Suppressor macrophage treated with lipopolysaccharide for 1 hour (primary cell): ENCODE measurements around the gene SAMHD1.
"Not testable (repeated sequence)": the region's sequence is repeated elsewhere in the genome, so short reads cannot be mapped to it uniquely, and the experiment has no call there.

Source experiments
- DNase-seq, 3 donors: peaks; one replicate each; pipeline ENCODE4 v3.0.0-alpha.2; 2020 to 2022

SAMHD1 gene

GRCh38 chr20:36906086-36906485 is 45.4 kb downstream of the SAMHD1 start:
- DNase-seq = not testable (repeated sequence)

- DNase-seq = not testable (repeated sequence)
These were observed 45.9 kb downstream of the SAMHD1 start for GRCh38 chr20:36905566-36905965.

GRCh38 chr20:36904690-36905089 is 46.8 kb downstream of the SAMHD1 start:
- DNase-seq = no peak

GRCh38 chr20:36895036-36895435 is 56.5 kb downstream of the SAMHD1 start:
- no peak for DNase-seq

GRCh38 chr20:36893801-36894200 is 57.7 kb downstream of the SAMHD1 start:
- no peak for DNase-seq

GRCh38 chr20:36891211-36891610 is 60.3 kb downstream of the SAMHD1 start:
- DNase-seq = no peak

GRCh38 chr20:36890586-36890985 is 60.9 kb downstream of the SAMHD1 start:
- no peak for DNase-seq

- DNase-seq = peak in 1 of 3 donors; percentile 18
These were observed 62.5 kb downstream of the SAMHD1 start for GRCh38 chr20:36888880-36889516.

GRCh38 chr20:36887752-36888090 is 63.8 kb downstream of the SAMHD1 start:
- no peak for DNase-seq

GRCh38 chr20:36886859-36887751 is 64.4 kb downstream of the SAMHD1 start:
- peak; percentile 73 to 83 (median 81) for DNase-seq

GRCh38 chr20:36885356-36885755 is 66.2 kb downstream of the SAMHD1 start:
- peak in 2 of 3 donors; percentile 31 to 44 for DNase-seq

- DNase-seq = peak; percentile 59 to 76 (median 66)
These were observed 67.5 kb downstream of the SAMHD1 start for GRCh38 chr20:36883977-36884535.

GRCh38 chr20:36881888-36882287 is 69.6 kb downstream of the SAMHD1 start:
- no peak for DNase-seq

GRCh38 chr20:36881331-36881730 is 70.2 kb downstream of the SAMHD1 start:
- no peak for DNase-seq

GRCh38 chr20:36880741-36881250 is 70.7 kb downstream of the SAMHD1 start:
- no peak for DNase-seq

- no peak for DNase-seq
These were observed 72.6 kb downstream of the SAMHD1 start for GRCh38 chr20:36878941-36879340.

- DNase-seq = no peak
These were observed 75.1 kb downstream of the SAMHD1 start for GRCh38 chr20:36876473-36876833.

- no peak for DNase-seq
These were observed 75.6 kb downstream of the SAMHD1 start, which contains the start of gene TLDC2 for GRCh38 chr20:36875702-36876472. TSS of gene TLDC2 (plus strand) at chr20:36876138. CDS start at chr20:36876175, 37 bp downstream.

GRCh38 chr20:36875093-36875492 is 76.4 kb downstream of the SAMHD1 start:
- not testable (repeated sequence) for DNase-seq

GRCh38 chr20:36873498-36874189 is 77.9 kb downstream of the SAMHD1 start:
- DNase-seq = peak; percentile 55 to 66 (median 63)

GRCh38 chr20:36872852-36873251 is 78.7 kb downstream of the SAMHD1 start:
- no peak for DNase-seq
